HepG2 (cell line): ENCODE measurements around the gene ARL6IP4. TPM values are rescaled to one million over a fixed set of nuclear protein-coding genes. Genes with fewer than 3 reads are reported as not detected.

Experiments used
- ATAC-seq: fragments of 200-7000 bp; cut with Tn5 transposase; 3 replicates; pipeline ENCODE4 v1.9.1; 2020; ENCODE audit warnings: mild to moderate bottlenecking, moderate library complexity
- BruUV-seq: library from RNA; stranded (reverse); fragments of 400-500 nt; replicated peaks from 2 replicates; lab custom pipeline; 2021; lab: Mats Ljungman, UMichigan
- CTCF ChIA-PET: fragments of 300-600 bp; formaldehyde crosslinking; extraction: SDS; loops from one replicate; lab custom pipeline; 2021; ENCODE audit warnings: low total read pairs, inconsistent platforms, low intra/inter-chr PET ratio; lab: Yijun Ruan, JAX
- POLR2A ChIA-PET: fragments of 350-600 bp; sonication (Branson Sonifier 250); formaldehyde crosslinking; loops from one replicate; lab custom pipeline; 2020; ENCODE audit warnings: antibody characterized with exemption, inconsistent platforms; lab: Yijun Ruan, JAX
- DNase-seq: peaks from one replicate; pipeline ENCODE4 v3.0.0-alpha.2; 2015; ENCODE audit warnings: low spot score
- FAIRE-seq: peaks from 3 replicates; lab custom pipeline; 2011; peaks lifted over from hg19 to GRCh38; lab: Jason Lieb, UNC
- H2AFZ ChIP-seq: one replicate; pipeline ENCODE4 v1.6.1; 2011; ENCODE audit warnings: low read length, inconsistent platforms
- H3K27ac ChIP-seq: fragments of 300-600 bp; 3 replicates; pipeline ENCODE4 v1.8.0; 2011; ENCODE audit warnings: mixed run types, mild to moderate bottlenecking, mixed read lengths, low read length, inconsistent platforms; ENCODE audit not compliant: insufficient read depth; ENCODE audit errors: extremely low read length
- H3K27me3 ChIP-seq, 2 experiments: fragments of 200-600 bp in 1 of 2; 2 replicates in 1 of 2; 3 replicates in 1 of 2; pipeline versions ENCODE4 v1.6.0 to v1.8.0; 2011; ENCODE audit warnings: low read length in 2 of 2, mild to moderate bottlenecking in 2 of 2, moderate library complexity in 2 of 2, inconsistent platforms in 1 of 2; ENCODE audit not compliant: insufficient read depth in 2 of 2, control insufficient read depth in 1 of 2
- H3K36me3 ChIP-seq, 2 experiments: fragments of 200-600 bp in 1 of 2; replicated peaks in 1 of 2; 2 replicates in 1 of 2; 3 replicates in 1 of 2; pipeline versions ENCODE4 v1.5.1 to v1.8.0; 2011; ENCODE audit warnings: low read length in 2 of 2, inconsistent platforms in 1 of 2; ENCODE audit not compliant: insufficient read depth in 2 of 2, control insufficient read depth in 1 of 2
- H3K4me1 ChIP-seq: 2 replicates; pipeline ENCODE4 v1.5.1; 2012; ENCODE audit warnings: low read length, inconsistent platforms; ENCODE audit not compliant: insufficient read depth
- H3K4me2 ChIP-seq: 2 replicates; pipeline ENCODE4 v1.6.0; 2011; ENCODE audit warnings: low read depth, low read length, inconsistent platforms
- H3K4me3 ChIP-seq, 3 experiments: fragments of 200-600 bp in 1 of 3; sonication (generic), shearing (Covaris generic) in 1 of 3; replicated peaks in 1 of 3; 2 replicates each; pipeline ENCODE4 v1.5.1; 2011 to 2016; ENCODE audit warnings: low read length in 3 of 3, inconsistent platforms in 2 of 3, low read depth in 2 of 3, mild to moderate bottlenecking in 2 of 3, control low read depth in 1 of 3, mixed read lengths in 1 of 3; ENCODE audit not compliant: insufficient read depth in 1 of 3
- H3K79me2 ChIP-seq: one replicate; pipeline ENCODE4 v1.6.1; 2011; ENCODE audit warnings: low read length, inconsistent platforms; ENCODE audit not compliant: insufficient read depth
- H3K9ac ChIP-seq: 2 replicates; pipeline ENCODE4 v1.6.0; 2011; ENCODE audit warnings: mild to moderate bottlenecking, low read depth, low read length, inconsistent platforms; ENCODE audit not compliant: insufficient read depth
- H3K9me3 ChIP-seq: 2 replicates; pipeline ENCODE4 v1.5.1; 2012; ENCODE audit warnings: mild to moderate bottlenecking, low read length
- H4K20me1 ChIP-seq: 2 replicates; pipeline ENCODE4 v1.6.0; 2011; ENCODE audit warnings: inconsistent platforms, mild to moderate bottlenecking, low read length, moderate library complexity; ENCODE audit not compliant: insufficient read depth
- AHDC1 ChIP-seq: sonication (generic); formaldehyde crosslinking; IDR thresholded peaks from 2 replicates; pipeline ENCODE4 v1.5.1; 2020; ENCODE audit warnings: mild to moderate bottlenecking, missing genetic modification reagents, borderline replicate concordance
- PPARG ChIP-seq: conservative IDR thresholded peaks from 2 replicates; pipeline ENCODE4 v1.6.1; 2016; ENCODE audit warnings: missing biosample characterization, missing genetic modification reagents
- RFX1 ChIP-seq: fragments of 450-650 bp; IDR thresholded peaks from 2 replicates; pipeline ENCODE4 v1.6.1; 2017
- ZBTB43 ChIP-seq: sonication (generic); formaldehyde crosslinking; conservative IDR thresholded peaks from 2 replicates; pipeline ENCODE4 v1.4.0; 2020; ENCODE audit warnings: missing genetic modification reagents
- ZNF446 ChIP-seq: sonication (generic); formaldehyde crosslinking; IDR thresholded peaks from 2 replicates; pipeline ENCODE4 v1.5.0; 2020; ENCODE audit warnings: mild to moderate bottlenecking, missing genetic modification reagents
- ZNF460 ChIP-seq: sonication (generic); formaldehyde crosslinking; IDR thresholded peaks from 2 replicates; pipeline ENCODE4 v1.5.1; 2020; ENCODE audit warnings: missing genetic modification reagents, mild to moderate bottlenecking, borderline replicate concordance
- WGBS: methylation state at CpG from one replicate; pipeline ENCODE4 v1.1.6; 2017; ENCODE audit warnings: low lambda C conversion rate; 5-methylcytosine and 5-hydroxymethylcytosine counted together
- in situ Hi-C: cut with HindIII; loops from 2 replicates; pipeline ENCODE4 v1.10.0; 2017; ENCODE audit warnings: low pct_unique_long_range_greater_than_20kb; ENCODE audit not compliant: extremely low pct_ligation_motif_present
- intact Hi-C: fragments of 100-400 bp; cut with micrococcal nuclease; formaldehyde crosslinking; loops from one replicate; pipeline ENCODE4 v1.10.0; 2022; ENCODE audit not compliant: unreplicated experiment
- polyA plus RNA-seq, 8 experiments: library from polyadenylated mRNA; depleted of rRNA in 3 of 8; stranded (reverse) in 7 of 8; unstranded in 1 of 8; fragments of >200 nt; fragmentation: Illumina TruSeq in 4 of 8; extraction: Trizol in 4 of 8; gene quantifications; 2 replicates each; pipeline versions ENCODE4 v1.2.1 to v1.2.3, GENCODE V29; 2011 to 2016; ENCODE audit warnings: low read depth in 4 of 8, missing spikeins in 1 of 8, mixed read lengths in 1 of 8; ENCODE audit not compliant: insufficient read depth in 1 of 8
- total RNA-seq, 5 experiments: library from RNA; depleted of rRNA; stranded (reverse); fragments of >200 nt; fragmentation: Illumina TruSeq; extraction: Trizol; gene quantifications; 2 replicates each; pipeline ENCODE4 v1.2.3, GENCODE V29; 2016; ENCODE audit warnings: low read depth in 1 of 5

The ARL6IP4 gene
- total and polyA plus RNA-seq, 2 of the 13 experiments (the other 11 are each of a cell fraction or from before 2014, with no cell fraction given): 155 to 220 TPM

- intact Hi-C loops: no loop called here
- no peak for DNase-seq
- ATAC-seq: no peak
- ChIA-PET POLR2A (no interaction called here), CTCF (no interaction called here)
- no TSS peak for BruUV-seq
- peaks cover 12% of the 10 kb centered on the region for H3K4me1 ChIP-seq
- H3K27ac ChIP-seq: no peak overlapping the region
- peaks cover 2 to 7% of the 10 kb centered on the region in 2 experiments; a peak in 3 of 5 replicates for H3K36me3 ChIP-seq
- no CpG with 5 or more reads among the region's 4 CpGs for WGBS
- no peaks in the 10 kb centered on the region for H3K79me2 ChIP-seq
- no peak overlapping the region for H3K4me2 ChIP-seq
- H2AFZ ChIP-seq: no peak overlapping the region
- in situ Hi-C loops: no loop called here
- no peak overlapping the region for H3K4me3 ChIP-seq
- TF ChIP-seq ZNF460 (no peak), ZBTB43 (no peak), AHDC1 (CRISPR knock-in tag) (no peak), RFX1 (no peak), PPARG (CRISPR knock-in tag) (no peak), ZNF446 (CRISPR knock-in tag) (no peak)
- no peaks in the 10 kb centered on the region for H4K20me1 ChIP-seq
- no peak for FAIRE-seq
- no peaks in the 10 kb centered on the region; a peak in 1 of 5 replicates for H3K27me3 ChIP-seq
- no peak overlapping the region for H3K9ac ChIP-seq
- H3K9me3 ChIP-seq: no peaks in the 10 kb centered on the region
These were observed 17.8 kb downstream of the ARL6IP4 start for GRCh38 chr12:122998316-122998715.
